Liver (tissue), 9 donors: Measurements from ENCODE around the gene SERINC3. TPM values are rescaled to one million over a fixed set of nuclear protein-coding genes. Genes with fewer than 3 reads are reported as not detected.

Experiments
- DNase-seq: peaks from one replicate; pipeline ENCODE4 v3.0.0-alpha.2; 2017; ENCODE audit warnings: low spot score
- H3K27ac ChIP-seq, 2 donors: one replicate each; pipeline ENCODE4 v1.7.0; 2013; ENCODE audit warnings: inconsistent platforms in 2 of 2, low read length in 2 of 2, control low read depth in 1 of 2, low read depth in 1 of 2, mild to moderate bottlenecking in 1 of 2
- H3K27me3 ChIP-seq, 4 donors: one replicate each; pipeline versions ENCODE4 v1.6.1 to v1.7.0; 2013; ENCODE audit warnings: low read length in 3 of 4, inconsistent platforms in 1 of 4, mild to moderate bottlenecking in 1 of 4, moderate library complexity in 1 of 4; ENCODE audit not compliant: control insufficient read depth in 4 of 4, insufficient read depth in 4 of 4
- H3K36me3 ChIP-seq, 4 donors: one replicate each; pipeline versions ENCODE4 v1.6.1 to v1.7.0; 2013; ENCODE audit warnings: low read length in 3 of 4, mild to moderate bottlenecking in 3 of 4, low read depth in 1 of 4, moderate library complexity in 1 of 4; ENCODE audit not compliant: control insufficient read depth in 4 of 4, insufficient read depth in 3 of 4
- H3K4me1 ChIP-seq, 4 donors: one replicate each; pipeline versions ENCODE4 v1.6.1 to v1.7.0; 2013; ENCODE audit warnings: low read length in 3 of 4, mild to moderate bottlenecking in 3 of 4, moderate library complexity in 1 of 4; ENCODE audit not compliant: control insufficient read depth in 4 of 4, insufficient read depth in 4 of 4
- H3K4me3 ChIP-seq, 3 donors: one replicate each; pipeline versions ENCODE4 v1.6.1 to v1.7.0; 2013; ENCODE audit warnings: low read length in 3 of 3, control low read depth in 1 of 3, low read depth in 1 of 3, mild to moderate bottlenecking in 1 of 3
- H3K9ac ChIP-seq, 2 donors: one replicate each; pipeline ENCODE4 v1.7.0; 2013; ENCODE audit warnings: low read length in 2 of 2, mild to moderate bottlenecking in 2 of 2, moderate library complexity in 2 of 2, control low read depth in 1 of 2, low read depth in 1 of 2
- H3K9me3 ChIP-seq, 4 donors: one replicate each; pipeline versions ENCODE4 v1.6.1 to v1.7.0; 2013; ENCODE audit warnings: low read length in 3 of 4; ENCODE audit not compliant: control insufficient read depth in 4 of 4
- ATF3 ChIP-seq: IDR thresholded peaks from 2 replicates; pipeline ENCODE4 v1.6.1; 2016; ENCODE audit warnings: antibody characterized with exemption
- CTCF ChIP-seq: fragments of 150-350 bp; IDR thresholded peaks from 2 replicates; pipeline ENCODE4 v1.5.1; 2017; ENCODE audit warnings: improper control_type of control experiment, low read depth, low read length; ENCODE audit not compliant: missing input control
- EGR1 ChIP-seq, 2 donors: IDR thresholded peaks; 2 replicates each; pipeline ENCODE4 v1.6.1; 2016 to 2018; ENCODE audit warnings: antibody characterized with exemption in 2 of 2, low read depth in 2 of 2
- FOXA1 ChIP-seq: IDR thresholded peaks from 2 replicates; pipeline ENCODE4 v1.6.1; 2016; ENCODE audit warnings: antibody characterized with exemption
- FOXA2 ChIP-seq: IDR thresholded peaks from 2 replicates; pipeline ENCODE4 v1.6.1; 2016; ENCODE audit warnings: antibody characterized with exemption
- GABPA ChIP-seq, 2 donors: IDR thresholded peaks in 1 of 2; conservative IDR thresholded peaks in 1 of 2; 2 replicates each; pipeline ENCODE4 v1.6.1; 2016; ENCODE audit warnings: antibody characterized with exemption in 2 of 2, mild to moderate bottlenecking in 1 of 2, moderate library complexity in 1 of 2
- HNF4A ChIP-seq, 2 donors: conservative IDR thresholded peaks; 2 replicates each; pipeline ENCODE4 v1.6.1; 2016; ENCODE audit warnings: antibody characterized with exemption in 2 of 2, mild to moderate bottlenecking in 2 of 2
- HNF4G ChIP-seq: IDR thresholded peaks from 2 replicates; pipeline ENCODE4 v1.6.1; 2016; ENCODE audit warnings: antibody characterized with exemption
- JUND ChIP-seq, 2 donors: IDR thresholded peaks; 2 replicates each; pipeline ENCODE4 v1.6.1; 2016; ENCODE audit warnings: antibody characterized with exemption in 2 of 2
- MAX ChIP-seq: IDR thresholded peaks from 2 replicates; pipeline ENCODE4 v1.6.1; 2016; ENCODE audit warnings: antibody characterized with exemption
- NR2F2 ChIP-seq: IDR thresholded peaks from 2 replicates; pipeline ENCODE4 v1.6.1; 2016; ENCODE audit warnings: antibody characterized with exemption
- RAD21 ChIP-seq, 2 donors: IDR thresholded peaks; 2 replicates each; pipeline ENCODE4 v1.6.1; 2016; ENCODE audit warnings: antibody characterized with exemption in 2 of 2, mild to moderate bottlenecking in 2 of 2
- REST ChIP-seq: IDR thresholded peaks from 2 replicates; pipeline ENCODE4 v1.6.1; 2016; ENCODE audit warnings: antibody characterized with exemption, mild to moderate bottlenecking
- RXRA ChIP-seq, 2 donors: IDR thresholded peaks; 2 replicates each; pipeline ENCODE4 v1.6.1; 2017 to 2018; ENCODE audit warnings: antibody characterized with exemption in 2 of 2, mild to moderate bottlenecking in 1 of 2
- SP1 ChIP-seq: IDR thresholded peaks from 2 replicates; pipeline ENCODE4 v1.6.1; 2018; ENCODE audit warnings: antibody characterized with exemption, mild to moderate bottlenecking
- TAF1 ChIP-seq: conservative IDR thresholded peaks from 2 replicates; pipeline ENCODE4 v1.6.1; 2016; ENCODE audit warnings: antibody characterized with exemption, mild to moderate bottlenecking
- YY1 ChIP-seq: IDR thresholded peaks from 2 replicates; pipeline ENCODE4 v1.6.1; 2016; ENCODE audit warnings: antibody characterized with exemption, mild to moderate bottlenecking
- ZBTB33 ChIP-seq: IDR thresholded peaks from 2 replicates; pipeline ENCODE4 v1.6.1; 2016; ENCODE audit warnings: antibody characterized with exemption
- WGBS: extraction: QIAGEN DNeasy Blood & Tissue Kit; methylation state at CpG from one replicate; pipeline ENCODE4 v1.1.7; 2013; 5-methylcytosine and 5-hydroxymethylcytosine counted together
- polyA plus RNA-seq, 2 donors: library from polyadenylated mRNA; stranded (reverse) in 1 of 2; unstranded in 1 of 2; fragments of 200-250 nt in 1 of 2; fragments of >200 nt in 1 of 2; fragmentation: Nextera tagmentation in 1 of 2; extraction: Ambion mirVana in 1 of 2; gene quantifications; one replicate each; pipeline versions ENCODE4 v1.2.1 to v1.2.3, GENCODE V29; 2013 to 2015
- total RNA-seq, 2 donors: library from RNA; depleted of rRNA; stranded (reverse); fragments of >200 nt; gene quantifications; one replicate each; pipeline ENCODE4 v1.2.3, GENCODE V29; 2014
- donor health status: healthy.
- donor health status: healthy.
- donor health status: healthy.
- donor health status: healthy.
- donor health status: healthy.

Gene SERINC3
- total and polyA plus RNA-seq, 4 donors, result 51.1 to 70.0 (median 58.5) TPM

GRCh38 chr20:44540834-44541233, 19.0 kb upstream of the SERINC3 start:
- WGBS, result 82% methylated on average over 6 of the region's 6 CpGs
- Histone ChIP-seq H3K4me1 (peaks cover 2 to 28% (median 12%) of the 10 kb centered on the region in 4 donors), H3K36me3 (no peaks in the 10 kb centered on the region), H3K9ac (no peak overlapping the region), H3K27ac (no peak overlapping the region), H3K9me3 (no peaks in the 10 kb centered on the region), H3K4me3 (no peak overlapping the region), H3K27me3 (no peaks in the 10 kb centered on the region)
- no peak for TF ChIP-seq FOXA1
- no peak for TF ChIP-seq NR2F2
- no peak for TF ChIP-seq REST
- TF ChIP-seq YY1, result no peak
- no peak for TF ChIP-seq SP1
- no peak for TF ChIP-seq FOXA2
- TF ChIP-seq ZBTB33, result no peak
- no peak for TF ChIP-seq GABPA (IDR thresholded peaks at IDR 0.05 in 1 of 2, conservative IDR thresholded peaks at IDR 0.05 in 1 of 2)
- TF ChIP-seq HNF4G, result no peak
- no peak for TF ChIP-seq CTCF
- no peak for TF ChIP-seq MAX
- TF ChIP-seq RXRA (IDR thresholded peaks at IDR 0.05), result no peak
- TF ChIP-seq RAD21 (IDR thresholded peaks at IDR 0.05), result no peak
- no peak for TF ChIP-seq EGR1 (IDR thresholded peaks at IDR 0.05; ENCODE audit: low read depth in 2 of 2)
- no peak for TF ChIP-seq TAF1
- no peak for TF ChIP-seq HNF4A (conservative IDR thresholded peaks at IDR 0.05)
- TF ChIP-seq ATF3, result no peak
- TF ChIP-seq JUND (IDR thresholded peaks at IDR 0.05), result no peak
- DNase-seq, result no peak
